GM12878 (cell line): ENCODE data around the gene PPIG. TPM values are rescaled to one million over a fixed set of nuclear protein-coding genes. Genes with fewer than 3 reads are reported as not detected.

Source experiments
- ATAC-seq: fragments of 200-7000 bp; cut with Tn5 transposase; 3 replicates; pipeline ENCODE4 v1.9.1; 2020; ENCODE audit warnings: mild to moderate bottlenecking, moderate library complexity
- BruUV-seq: library from RNA; stranded (reverse); fragments of 400-500 nt; replicated peaks from 2 replicates; lab custom pipeline; 2021; lab: Mats Ljungman, UMichigan
- CTCF ChIA-PET: fragments of 300-600 bp; sonication (Branson Sonifier 250); formaldehyde crosslinking; extraction: SDS; loops from one replicate; lab custom pipeline; 2021; ENCODE audit warnings: inconsistent platforms; lab: Yijun Ruan, JAX
- POLR2A ChIA-PET: fragments of 350-600 bp; formaldehyde crosslinking; extraction: SDS; loops from one replicate; lab custom pipeline; 2021; ENCODE audit warnings: inconsistent platforms; lab: Charles Lee
- RAD21 ChIA-PET: fragments of 300-600 bp; sonication (Branson Sonifier 250); formaldehyde crosslinking; loops from one replicate; lab custom pipeline; 2023; ENCODE audit warnings: antibody characterized with exemption; ENCODE audit not compliant: unreplicated experiment; lab: Charles Lee
- SMC1A ChIA-PET: fragments of 300-600 bp; sonication (Branson Sonifier 250); formaldehyde crosslinking; loops from one replicate; lab custom pipeline; 2023; ENCODE audit not compliant: unreplicated experiment, uncharacterized antibody; lab: Charles Lee
- DNase-seq: peaks from one replicate; pipeline ENCODE4 v3.0.0-alpha.2; 2011; ENCODE audit warnings: low read depth, low spot score
- FAIRE-seq: peaks from 3 replicates; lab custom pipeline; 2011; peaks lifted over from hg19 to GRCh38; lab: Jason Lieb, UNC
- H2AFZ ChIP-seq: 2 replicates; pipeline ENCODE4 v1.6.0; 2011; ENCODE audit warnings: low read depth, low read length, control low read depth; ENCODE audit not compliant: control insufficient read depth
- H3K27ac ChIP-seq: 2 replicates; pipeline ENCODE4 v1.5.1; 2011; ENCODE audit warnings: control low read depth; ENCODE audit not compliant: control insufficient read depth, insufficient read depth
- H3K27me3 ChIP-seq, 2 experiments: replicated peaks in 1 of 2; 2 replicates each; pipeline versions ENCODE4 v1.6.0 to v1.6.1; 2011; ENCODE audit warnings: low read length in 1 of 2; ENCODE audit not compliant: control insufficient read depth in 2 of 2, insufficient read depth in 2 of 2
- H3K36me3 ChIP-seq, 2 experiments: 2 replicates each; pipeline ENCODE4 v1.5.1; 2011; ENCODE audit warnings: low read length in 1 of 2; ENCODE audit not compliant: control insufficient read depth in 2 of 2, insufficient read depth in 2 of 2
- H3K4me1 ChIP-seq: 2 replicates; pipeline ENCODE4 v1.6.1; 2011; ENCODE audit warnings: mild to moderate bottlenecking, low read length, moderate library complexity, mixed read lengths; ENCODE audit not compliant: control insufficient read depth, insufficient read depth
- H3K4me2 ChIP-seq: 2 replicates; pipeline ENCODE4 v1.6.0; 2011; ENCODE audit warnings: control low read depth; ENCODE audit not compliant: control insufficient read depth, insufficient read depth
- H3K4me3 ChIP-seq: fragments of 200-600 bp; sonication (generic); 2 replicates; pipeline ENCODE4 v1.5.1; 2016
- H3K79me2 ChIP-seq: 2 replicates; pipeline ENCODE4 v1.6.0; 2011; ENCODE audit warnings: low read length; ENCODE audit not compliant: control insufficient read depth, insufficient read depth
- H3K9ac ChIP-seq: 2 replicates; pipeline ENCODE4 v1.8.0; 2011; ENCODE audit warnings: low read length, control low read depth, mixed read lengths; ENCODE audit not compliant: control insufficient read depth, insufficient read depth
- H3K9me3 ChIP-seq: replicated peaks from 3 replicates; pipeline ENCODE4 v1.5.1; 2011; ENCODE audit warnings: mild to moderate bottlenecking, low read length; ENCODE audit not compliant: control insufficient read depth, insufficient read depth
- H4K20me1 ChIP-seq: 2 replicates; pipeline ENCODE4 v1.6.0; 2011; ENCODE audit not compliant: control insufficient read depth, insufficient read depth
- BHLHE40 ChIP-seq, 2 experiments: fragments of 450-650 bp in 1 of 2; IDR thresholded peaks; 2 replicates each; pipeline ENCODE4 v1.6.1; 2011 to 2017; ENCODE audit warnings: low read depth in 2 of 2, borderline replicate concordance in 1 of 2, improper control_type of control experiment in 1 of 2, low read length in 1 of 2, mild to moderate bottlenecking in 1 of 2
- CBFB ChIP-seq: IDR thresholded peaks from 2 replicates; pipeline ENCODE4 v1.6.1; 2016; ENCODE audit warnings: antibody characterized with exemption, low read depth
- CBX3 ChIP-seq: fragments of 200-600 bp; sonication (generic); IDR thresholded peaks from 2 replicates; pipeline ENCODE4 v1.6.1; 2016; ENCODE audit warnings: low read depth, borderline replicate concordance
- DPF2 ChIP-seq: fragments of 450-650 bp; IDR thresholded peaks from 2 replicates; pipeline ENCODE4 v1.6.1; 2017; ENCODE audit warnings: mild to moderate bottlenecking
- GATAD2B ChIP-seq: fragments of 450-650 bp; conservative IDR thresholded peaks from 2 replicates; pipeline ENCODE4 v1.6.1; 2017; ENCODE audit warnings: low read depth, mild to moderate bottlenecking, moderate library complexity
- KLF5 ChIP-seq: fragments of 450-650 bp; IDR thresholded peaks from 2 replicates; pipeline ENCODE4 v1.6.1; 2014; ENCODE audit warnings: mild to moderate bottlenecking; ENCODE audit not compliant: partially characterized antibody
- MAX ChIP-seq: IDR thresholded peaks from 2 replicates; pipeline ENCODE4 v1.6.1; 2012; ENCODE audit warnings: low read depth, low read length, improper control_type of control experiment
- NFYB ChIP-seq: IDR thresholded peaks from 2 replicates; pipeline ENCODE4 v1.6.1; 2011; ENCODE audit warnings: low read depth, mild to moderate bottlenecking, low read length, improper control_type of control experiment, moderate library complexity; ENCODE audit not compliant: insufficient read depth
- SIX5 ChIP-seq: IDR thresholded peaks from 2 replicates; pipeline ENCODE4 v1.6.1; 2011; ENCODE audit warnings: mild to moderate bottlenecking, low read depth, low read length, moderate library complexity; ENCODE audit not compliant: severe bottlenecking
- SUPT20H ChIP-seq: IDR thresholded peaks from 2 replicates; pipeline ENCODE4 v1.6.1; 2011; ENCODE audit warnings: low read depth, mild to moderate bottlenecking, low read length, moderate library complexity, borderline replicate concordance; ENCODE audit not compliant: control insufficient read depth
- ZZZ3 ChIP-seq: IDR thresholded peaks from 2 replicates; pipeline ENCODE4 v1.6.1; 2011; ENCODE audit warnings: low read depth; ENCODE audit not compliant: control insufficient read depth, insufficient read length
- WGBS: methylation state at CpG from one replicate; pipeline ENCODE4 v1.1.6; 2016; ENCODE audit warnings: low lambda C conversion rate; ENCODE audit not compliant: insufficient replicate concordance, insufficient coverage; ENCODE audit errors: missing lambda C conversion rate; 5-methylcytosine and 5-hydroxymethylcytosine counted together
- in situ Hi-C: fragments of 300-500 bp; cut with MboI; formaldehyde crosslinking; loops from 9 replicates; pipeline ENCODE4 v1.14.3; 2018; ENCODE audit warnings: mixed read lengths
- intact Hi-C: fragments of 100-400 bp; cut with micrococcal nuclease; formaldehyde crosslinking; loops from one replicate; pipeline ENCODE4 v1.14.2; 2022; ENCODE audit not compliant: unreplicated experiment
- polyA plus RNA-seq, 11 experiments: library from polyadenylated mRNA; depleted of rRNA in 4 of 11; unstranded in 6 of 11; stranded (reverse) in 5 of 11; fragments of >200 nt; fragmentation: Nextera tagmentation in 4 of 11; fragmentation: Illumina TruSeq in 1 of 11; extraction: Ambion mirVana in 4 of 11; extraction: Trizol in 1 of 11; gene quantifications; 1 replicate in 1 of 11; 2 replicates in 10 of 11; pipeline versions ENCODE4 v1.2.1 to v1.2.3, GENCODE V29; 2011 to 2016; ENCODE audit warnings: inconsistent platforms in 2 of 11, missing spikeins in 2 of 11, low read depth in 1 of 11
- total RNA-seq, 4 experiments: library from RNA; depleted of rRNA in 3 of 4; stranded (reverse); fragments of >200 nt in 3 of 4; fragmentation: Illumina TruSeq in 1 of 4; extraction: Trizol in 1 of 4; gene quantifications; 2 replicates each; pipeline versions ENCODE4 v1.2.1 to v1.2.3, GENCODE V29; 2013 to 2021

PPIG gene
- total and polyA plus RNA-seq, 10 of the 15 experiments (the other 5 are each of a cell fraction or from before 2014, with no cell fraction given), result 22.3 to 147 (median 95.2) TPM

- no peaks in the 10 kb centered on the region for H3K27me3 ChIP-seq
- ChIA-PET POLR2A (interaction anchor here (0.6 kb wide), 1 partner anchor 340 kb away, joined by 3 read pairs; no protein-coding TSS in a partner anchor), RAD21 (no interaction called here), SMC1A (interaction anchor here (1.3 to 1.5 kb wide), 4 partner anchors 10 to 34 kb away, joined by 3 to 6 read pairs (median 3); no protein-coding TSS in a partner anchor), CTCF (no interaction called here)
- no peak overlapping the region for H3K4me2 ChIP-seq
- no peak overlapping the region for H3K4me3 ChIP-seq
- no peaks in the 10 kb centered on the region for H3K36me3 ChIP-seq
- no TSS peak for BruUV-seq
- H3K9ac ChIP-seq, result no peak overlapping the region
- DNase-seq (no peak), FAIRE-seq (no peak), ATAC-seq (no peak)
- no peaks in the 10 kb centered on the region for H4K20me1 ChIP-seq
- TF ChIP-seq SUPT20H, result no peak
- TF ChIP-seq GATAD2B, result no peak
- no peak for TF ChIP-seq CBFB
- no peak for TF ChIP-seq CBX3
- TF ChIP-seq SIX5, result no peak
- no peak for TF ChIP-seq KLF5
- TF ChIP-seq ZZZ3, result no peak
- TF ChIP-seq DPF2, result no peak
- no peak for TF ChIP-seq BHLHE40 (IDR thresholded peaks at IDR 0.05; ENCODE audit: borderline replicate concordance in 1 of 2, low read depth in 2 of 2, low read length in 1 of 2)
- TF ChIP-seq MAX, result no peak
- TF ChIP-seq NFYB, result no peak
- H3K4me1 ChIP-seq, result peaks cover under 1% of the 10 kb centered on the region; the same call in 1 of the 2 replicates
- H3K79me2 ChIP-seq, result no peaks in the 10 kb centered on the region
- in situ Hi-C loops (no loop called here), intact Hi-C loops (no loop called here)
- WGBS, result 25% methylated on average over 1 of the region's 1 CpG
- no peak overlapping the region for H3K27ac ChIP-seq
- no peaks in the 10 kb centered on the region for H3K9me3 ChIP-seq
- H2AFZ ChIP-seq, result no peak overlapping the region
Measured at GRCh38 chr2:169664978-169665930, 81.1 kb downstream of the PPIG start.
